Neural cell (in vitro differentiated cells): ENCODE results near the gene KRTAP1-5. TPM values are rescaled to one million over a fixed set of nuclear protein-coding genes. Genes with fewer than 3 reads are reported as not detected.

Experiments
- H2AFZ ChIP-seq: fragments of 200-600, 300-800 bp; sonication (generic), shearing (Covaris generic); 2 replicates; pipeline ENCODE4 v1.6.0; 2014; ENCODE audit warnings: low read depth, mild to moderate bottlenecking, antibody characterized with exemption, low read length, moderate library complexity
- H3F3A ChIP-seq: fragments of 200-600 bp; shearing (Covaris generic); 2 replicates; pipeline ENCODE4 v1.6.1; 2016; ENCODE audit warnings: mild to moderate bottlenecking, moderate library complexity, mixed read lengths, antibody characterized with exemption, low read length; ENCODE audit not compliant: insufficient read depth, poor library complexity, severe bottlenecking
- H3K27ac ChIP-seq: fragments of 200-600, 300-800 bp; sonication (generic), shearing (Covaris generic); 2 replicates; pipeline ENCODE4 v1.5.1; 2014; ENCODE audit warnings: mild to moderate bottlenecking, low read length, moderate library complexity
- H3K27me3 ChIP-seq: fragments of 300-800, 200-600 bp; sonication (generic), shearing (Covaris generic); 2 replicates; pipeline ENCODE4 v1.6.0; 2014; ENCODE audit warnings: mild to moderate bottlenecking, low read depth, low read length, moderate library complexity; ENCODE audit not compliant: insufficient read depth
- H3K36me3 ChIP-seq: fragments of 300-800, 200-600 bp; sonication (generic), shearing (Covaris generic); 2 replicates; pipeline ENCODE4 v1.5.1; 2014; ENCODE audit warnings: mild to moderate bottlenecking, antibody characterized with exemption, low read length, moderate library complexity; ENCODE audit not compliant: insufficient read depth
- H3K4me2 ChIP-seq: fragments of 300-800, 200-600 bp; sonication (generic), shearing (Covaris generic); 2 replicates; pipeline ENCODE4 v1.6.0; 2014; ENCODE audit warnings: mild to moderate bottlenecking, low read length
- H3K4me3 ChIP-seq: fragments of 300-800, 200-600 bp; sonication (generic), shearing (Covaris generic); 2 replicates; pipeline ENCODE4 v1.5.1; 2014; ENCODE audit warnings: mild to moderate bottlenecking, low read length, moderate library complexity
- H3K79me2 ChIP-seq: fragments of 200-600 bp; shearing (Covaris generic); replicated peaks from 2 replicates; pipeline ENCODE4 v1.6.0; 2014; ENCODE audit warnings: mild to moderate bottlenecking, low read length, moderate library complexity; ENCODE audit not compliant: insufficient read depth
- H3K9ac ChIP-seq: fragments of 300-800, 200-600 bp; sonication (generic), shearing (Covaris generic); 2 replicates; pipeline ENCODE4 v1.6.1; 2016; ENCODE audit warnings: mild to moderate bottlenecking, low read length, mixed read lengths
- H3K9me2 ChIP-seq: fragments of 200-600 bp; shearing (Covaris generic); 2 replicates; pipeline ENCODE4 v1.6.1; 2016; ENCODE audit warnings: mild to moderate bottlenecking, low read length, mixed read lengths; ENCODE audit not compliant: insufficient read depth
- H3K9me3 ChIP-seq: fragments of 200-600, 300-800 bp; sonication (generic), shearing (Covaris generic); 2 replicates; pipeline ENCODE4 v1.6.1; 2016; ENCODE audit warnings: mild to moderate bottlenecking, mixed run types, low read length, moderate library complexity, mixed read lengths
- H4K20me1 ChIP-seq: fragments of 200-600 bp; shearing (Covaris generic); 2 replicates; pipeline ENCODE4 v1.6.1; 2016; ENCODE audit warnings: mild to moderate bottlenecking, mixed run types; ENCODE audit not compliant: insufficient read depth
- EP300 ChIP-seq: fragments of 450-650 bp; conservative IDR thresholded peaks from 2 replicates; pipeline ENCODE4 v1.6.1; 2014; ENCODE audit warnings: antibody characterized with exemption, mild to moderate bottlenecking, moderate library complexity; ENCODE audit not compliant: poor library complexity, severe bottlenecking
- EZH2 ChIP-seq: fragments of 200-600, 300-800 bp; shearing (Covaris generic), sonication (generic); IDR thresholded peaks from 2 replicates; pipeline ENCODE4 v1.6.1; 2014; ENCODE audit warnings: antibody characterized with exemption, low read length, borderline replicate concordance, mild to moderate bottlenecking; ENCODE audit not compliant: insufficient read depth, poor library complexity, severe bottlenecking
- MXI1 ChIP-seq: fragments of 450-650 bp; conservative IDR thresholded peaks from 2 replicates; pipeline ENCODE4 v1.6.1; 2014; ENCODE audit warnings: antibody characterized with exemption, mild to moderate bottlenecking; ENCODE audit not compliant: poor library complexity, severe bottlenecking
- POLR2AphosphoS5 ChIP-seq: IDR thresholded peaks from 2 replicates; pipeline ENCODE4 v1.6.1; 2012
- RAD21 ChIP-seq: fragments of 450-650 bp; conservative IDR thresholded peaks from 2 replicates; pipeline ENCODE4 v1.6.1; 2014; ENCODE audit warnings: antibody characterized with exemption, mild to moderate bottlenecking, moderate library complexity
- SMC3 ChIP-seq: fragments of 450-650 bp; conservative IDR thresholded peaks from 2 replicates; pipeline ENCODE4 v1.6.1; 2014; ENCODE audit warnings: antibody characterized with exemption, mild to moderate bottlenecking, moderate library complexity; ENCODE audit not compliant: poor library complexity
- TAF1 ChIP-seq: IDR thresholded peaks from 2 replicates; pipeline ENCODE4 v1.6.1; 2012; ENCODE audit warnings: low read depth
- polyA plus RNA-seq: library from polyadenylated mRNA; depleted of rRNA; stranded (reverse); fragments of >200 nt; gene quantifications from 2 replicates; pipeline ENCODE4 v1.2.3, GENCODE V29; 2014
- TF ChIP-seq, protein P1 (sequence below): fragments of 450-650 bp; IDR thresholded peaks from 2 replicates; pipeline ENCODE4 v1.5.1; 2014; ENCODE audit warnings: antibody characterized with exemption, mild to moderate bottlenecking, moderate library complexity; ENCODE audit not compliant: poor library complexity, severe bottlenecking
- TF ChIP-seq, protein P2 (sequence below): IDR thresholded peaks from 2 replicates; pipeline ENCODE4 v1.6.1; 2012; ENCODE audit warnings: borderline replicate concordance

The KRTAP1-5 gene
- polyA plus RNA-seq, 1 donor from 2014 or later = not detected

DNA sequence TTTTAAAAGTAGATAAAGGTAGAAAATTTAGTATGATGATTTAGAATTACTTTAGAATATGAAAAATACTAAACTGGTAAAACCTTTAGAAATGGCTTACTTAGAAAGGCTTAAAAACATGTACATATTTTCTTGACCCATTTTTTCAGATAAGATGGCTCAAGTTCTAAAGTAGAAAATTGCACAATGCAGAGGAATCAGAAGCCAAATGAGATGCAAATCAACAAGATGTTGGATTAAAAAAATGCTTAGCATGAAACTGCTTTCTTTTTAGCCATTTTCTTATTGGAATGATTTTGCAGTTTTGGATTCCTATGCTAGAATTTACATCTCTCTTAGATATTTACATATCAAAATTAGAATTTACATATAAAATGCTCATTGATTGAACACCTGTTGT, 16.6 kb downstream of the KRTAP1-5 start:
- no peak overlapping the region for H3K4me2 ChIP-seq
- H3K27ac ChIP-seq = no peak overlapping the region
- H3K36me3 ChIP-seq = no peaks in the 10 kb centered on the region
- H3K9me3 ChIP-seq = no peaks in the 10 kb centered on the region
- no peak overlapping the region for H3K9ac ChIP-seq
- no peaks in the 10 kb centered on the region for H3K27me3 ChIP-seq
- no peak overlapping the region for H2AFZ ChIP-seq
- H4K20me1 ChIP-seq = no peaks in the 10 kb centered on the region
- H3K4me3 ChIP-seq = no peak overlapping the region
- TF ChIP-seq TAF1 = no peak
- TF ChIP-seq, protein P1, sequence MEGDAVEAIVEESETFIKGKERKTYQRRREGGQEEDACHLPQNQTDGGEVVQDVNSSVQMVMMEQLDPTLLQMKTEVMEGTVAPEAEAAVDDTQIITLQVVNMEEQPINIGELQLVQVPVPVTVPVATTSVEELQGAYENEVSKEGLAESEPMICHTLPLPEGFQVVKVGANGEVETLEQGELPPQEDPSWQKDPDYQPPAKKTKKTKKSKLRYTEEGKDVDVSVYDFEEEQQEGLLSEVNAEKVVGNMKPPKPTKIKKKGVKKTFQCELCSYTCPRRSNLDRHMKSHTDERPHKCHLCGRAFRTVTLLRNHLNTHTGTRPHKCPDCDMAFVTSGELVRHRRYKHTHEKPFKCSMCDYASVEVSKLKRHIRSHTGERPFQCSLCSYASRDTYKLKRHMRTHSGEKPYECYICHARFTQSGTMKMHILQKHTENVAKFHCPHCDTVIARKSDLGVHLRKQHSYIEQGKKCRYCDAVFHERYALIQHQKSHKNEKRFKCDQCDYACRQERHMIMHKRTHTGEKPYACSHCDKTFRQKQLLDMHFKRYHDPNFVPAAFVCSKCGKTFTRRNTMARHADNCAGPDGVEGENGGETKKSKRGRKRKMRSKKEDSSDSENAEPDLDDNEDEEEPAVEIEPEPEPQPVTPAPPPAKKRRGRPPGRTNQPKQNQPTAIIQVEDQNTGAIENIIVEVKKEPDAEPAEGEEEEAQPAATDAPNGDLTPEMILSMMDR = no peak
- no peak for TF ChIP-seq POLR2AphosphoS5
- TF ChIP-seq RAD21 = no peak
- TF ChIP-seq EP300 = no peak
- no peak for TF ChIP-seq SMC3
- TF ChIP-seq, protein P2, sequence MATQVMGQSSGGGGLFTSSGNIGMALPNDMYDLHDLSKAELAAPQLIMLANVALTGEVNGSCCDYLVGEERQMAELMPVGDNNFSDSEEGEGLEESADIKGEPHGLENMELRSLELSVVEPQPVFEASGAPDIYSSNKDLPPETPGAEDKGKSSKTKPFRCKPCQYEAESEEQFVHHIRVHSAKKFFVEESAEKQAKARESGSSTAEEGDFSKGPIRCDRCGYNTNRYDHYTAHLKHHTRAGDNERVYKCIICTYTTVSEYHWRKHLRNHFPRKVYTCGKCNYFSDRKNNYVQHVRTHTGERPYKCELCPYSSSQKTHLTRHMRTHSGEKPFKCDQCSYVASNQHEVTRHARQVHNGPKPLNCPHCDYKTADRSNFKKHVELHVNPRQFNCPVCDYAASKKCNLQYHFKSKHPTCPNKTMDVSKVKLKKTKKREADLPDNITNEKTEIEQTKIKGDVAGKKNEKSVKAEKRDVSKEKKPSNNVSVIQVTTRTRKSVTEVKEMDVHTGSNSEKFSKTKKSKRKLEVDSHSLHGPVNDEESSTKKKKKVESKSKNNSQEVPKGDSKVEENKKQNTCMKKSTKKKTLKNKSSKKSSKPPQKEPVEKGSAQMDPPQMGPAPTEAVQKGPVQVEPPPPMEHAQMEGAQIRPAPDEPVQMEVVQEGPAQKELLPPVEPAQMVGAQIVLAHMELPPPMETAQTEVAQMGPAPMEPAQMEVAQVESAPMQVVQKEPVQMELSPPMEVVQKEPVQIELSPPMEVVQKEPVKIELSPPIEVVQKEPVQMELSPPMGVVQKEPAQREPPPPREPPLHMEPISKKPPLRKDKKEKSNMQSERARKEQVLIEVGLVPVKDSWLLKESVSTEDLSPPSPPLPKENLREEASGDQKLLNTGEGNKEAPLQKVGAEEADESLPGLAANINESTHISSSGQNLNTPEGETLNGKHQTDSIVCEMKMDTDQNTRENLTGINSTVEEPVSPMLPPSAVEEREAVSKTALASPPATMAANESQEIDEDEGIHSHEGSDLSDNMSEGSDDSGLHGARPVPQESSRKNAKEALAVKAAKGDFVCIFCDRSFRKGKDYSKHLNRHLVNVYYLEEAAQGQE = no peak
- TF ChIP-seq MXI1 = no peak
- TF ChIP-seq EZH2 = no peak
- H3K9me2 ChIP-seq = no peaks in the 10 kb centered on the region
- no peaks in the 10 kb centered on the region for H3K79me2 ChIP-seq
- H3F3A ChIP-seq = no peaks in the 10 kb centered on the region

DNA sequence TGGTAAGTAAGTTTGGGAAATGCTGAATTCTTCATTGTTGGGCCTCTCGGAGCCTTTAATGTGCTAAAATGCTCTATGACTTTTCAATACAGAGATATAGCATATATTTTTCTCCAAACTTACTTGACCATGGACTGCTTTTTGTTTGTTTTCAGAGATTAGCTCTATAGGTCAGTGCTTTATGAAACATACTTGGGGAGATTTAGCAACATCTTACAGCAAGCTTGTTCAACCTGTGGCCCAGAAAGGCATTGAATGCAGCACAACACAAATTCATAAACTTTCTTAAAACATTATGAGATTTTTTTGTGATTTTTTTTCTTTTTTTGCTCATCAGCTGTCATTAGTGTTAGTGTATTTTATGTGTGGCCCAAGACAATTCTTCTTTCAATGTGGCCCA, 17.1 kb downstream of the KRTAP1-5 start:
- Histone ChIP-seq H3K27me3 (no peaks in the 10 kb centered on the region), H4K20me1 (no peaks in the 10 kb centered on the region), H3K9ac (no peak overlapping the region), H2AFZ (no peak overlapping the region), H3K9me2 (no peaks in the 10 kb centered on the region), H3K27ac (no peak overlapping the region), H3F3A (no peaks in the 10 kb centered on the region), H3K9me3 (no peaks in the 10 kb centered on the region), H3K79me2 (no peaks in the 10 kb centered on the region), H3K4me2 (no peak overlapping the region), H3K4me3 (no peak overlapping the region), H3K36me3 (no peaks in the 10 kb centered on the region)
- TF ChIP-seq RAD21 (no peak), EZH2 (no peak), POLR2AphosphoS5 (no peak), SMC3 (no peak), MXI1 (no peak), EP300 (no peak), TAF1 (no peak)
- TF ChIP-seq, protein P1 = no peak
- TF ChIP-seq, protein P2 = no peak
